HepG2 (cell line): Measurements from ENCODE around the gene FLAD1. TPM values are rescaled to one million over a fixed set of nuclear protein-coding genes. Genes with fewer than 3 reads are reported as not detected.

Experiments used
- DDIT3 ChIP-seq: sonication (generic); formaldehyde crosslinking; IDR thresholded peaks from 2 replicates; pipeline ENCODE4 v1.4.0; 2020; ENCODE audit warnings: mild to moderate bottlenecking, missing genetic modification reagents
- GRHL1 ChIP-seq: sonication (generic); formaldehyde crosslinking; conservative IDR thresholded peaks from 2 replicates; pipeline ENCODE4 v1.8.0; 2022; ENCODE audit warnings: missing genetic modification reagents
- ISX ChIP-seq: sonication (generic); formaldehyde crosslinking; conservative IDR thresholded peaks from 2 replicates; pipeline ENCODE4 v1.5.0; 2020; ENCODE audit warnings: missing genetic modification reagents
- JUND ChIP-seq: sonication (generic); formaldehyde crosslinking; IDR thresholded peaks from 2 replicates; pipeline ENCODE4 v1.8.0; 2022; ENCODE audit warnings: mild to moderate bottlenecking, missing genetic modification reagents
- NR2F6 ChIP-seq, 2 experiments: IDR thresholded peaks; 2 replicates each; pipeline ENCODE4 v1.6.1; 2016; ENCODE audit warnings: antibody characterized with exemption in 1 of 2, mild to moderate bottlenecking in 1 of 2
- ONECUT2 ChIP-seq: sonication (generic); formaldehyde crosslinking; IDR thresholded peaks from 2 replicates; pipeline ENCODE4 v1.4.0; 2020; ENCODE audit warnings: missing genetic modification reagents
- PITX1 ChIP-seq: sonication (generic); formaldehyde crosslinking; IDR thresholded peaks from 2 replicates; pipeline ENCODE4 v1.5.1; 2020; ENCODE audit warnings: mild to moderate bottlenecking, missing genetic modification reagents
- SMAD9 ChIP-seq: sonication (generic); formaldehyde crosslinking; IDR thresholded peaks from 2 replicates; pipeline ENCODE4 v1.5.1; 2020; ENCODE audit warnings: mild to moderate bottlenecking, missing genetic modification reagents
- TEAD3 ChIP-seq: optimal IDR thresholded peaks from 2 replicates; pipeline ENCODE3; 2016; ENCODE audit warnings: borderline replicate concordance
- TRIM24 ChIP-seq: sonication (generic); formaldehyde crosslinking; IDR thresholded peaks from 2 replicates; pipeline ENCODE4 v1.8.0; 2022; ENCODE audit warnings: mild to moderate bottlenecking, missing genetic modification reagents
- ZKSCAN1 ChIP-seq: fragments of 150-350 bp; IDR thresholded peaks from 2 replicates; pipeline ENCODE4 v1.6.1; 2014; ENCODE audit warnings: low read length
- ZNF292 ChIP-seq: sonication (generic); formaldehyde crosslinking; IDR thresholded peaks from 2 replicates; pipeline ENCODE4 v1.8.1; 2022; ENCODE audit warnings: mild to moderate bottlenecking, low read depth, missing genetic modification reagents, borderline replicate concordance
- ZNF44 ChIP-seq: sonication (generic); formaldehyde crosslinking; IDR thresholded peaks from 2 replicates; pipeline ENCODE4 v1.5.1; 2020; ENCODE audit warnings: mild to moderate bottlenecking, missing genetic modification reagents
- ZNF441 ChIP-seq: sonication (generic); formaldehyde crosslinking; IDR thresholded peaks from 2 replicates; pipeline ENCODE4 v1.7.0; 2021; ENCODE audit warnings: missing genetic modification reagents, borderline replicate concordance
- ZNF746 ChIP-seq: sonication (generic); formaldehyde crosslinking; IDR thresholded peaks from 2 replicates; pipeline ENCODE4 v1.8.0; 2022; ENCODE audit warnings: mild to moderate bottlenecking, missing genetic modification reagents
- ZNF75D ChIP-seq: sonication (generic); formaldehyde crosslinking; IDR thresholded peaks from 2 replicates; pipeline ENCODE4 v1.8.1; 2023; ENCODE audit warnings: missing genetic modification reagents, mild to moderate bottlenecking, borderline replicate concordance
- ZNF768 ChIP-seq: sonication (generic); formaldehyde crosslinking; IDR thresholded peaks from 2 replicates; pipeline ENCODE4 v1.4.0; 2020; ENCODE audit warnings: missing genetic modification reagents
- ZNF772 ChIP-seq: sonication (generic); formaldehyde crosslinking; IDR thresholded peaks from 2 replicates; pipeline ENCODE4 v1.5.0; 2020; ENCODE audit warnings: mild to moderate bottlenecking, missing genetic modification reagents
- ZNF841 ChIP-seq: sonication (generic); formaldehyde crosslinking; IDR thresholded peaks from 2 replicates; pipeline ENCODE4 v1.8.1; 2023; ENCODE audit warnings: missing genetic modification reagents, borderline replicate concordance
- polyA plus RNA-seq, 8 experiments: library from polyadenylated mRNA; depleted of rRNA in 3 of 8; stranded (reverse) in 7 of 8; unstranded in 1 of 8; fragments of >200 nt; fragmentation: Illumina TruSeq in 4 of 8; extraction: Trizol in 4 of 8; gene quantifications; 2 replicates each; pipeline versions ENCODE4 v1.2.1 to v1.2.3, GENCODE V29; 2011 to 2016; ENCODE audit warnings: low read depth in 4 of 8, missing spikeins in 1 of 8, mixed read lengths in 1 of 8; ENCODE audit not compliant: insufficient read depth in 1 of 8
- total RNA-seq, 5 experiments: library from RNA; depleted of rRNA; stranded (reverse); fragments of >200 nt; fragmentation: Illumina TruSeq; extraction: Trizol; gene quantifications; 2 replicates each; pipeline ENCODE4 v1.2.3, GENCODE V29; 2016; ENCODE audit warnings: low read depth in 1 of 5
- TF ChIP-seq, protein P1 (sequence below), 2 experiments: sonication (generic) in 1 of 2; formaldehyde crosslinking in 1 of 2; IDR thresholded peaks; 2 replicates each; pipeline versions ENCODE4 v1.4.0 to v1.6.1; 2018 to 2020; ENCODE audit warnings: missing genetic modification reagents in 2 of 2, borderline replicate concordance in 1 of 2, low read depth in 1 of 2, mild to moderate bottlenecking in 1 of 2, missing biosample characterization in 1 of 2
- TF ChIP-seq, protein P2 (sequence below): IDR thresholded peaks from 2 replicates; pipeline ENCODE4 v1.6.1; 2016; ENCODE audit warnings: missing biosample characterization, missing genetic modification reagents, low read depth
- TF ChIP-seq, protein P3 (sequence below): sonication (generic); formaldehyde crosslinking; IDR thresholded peaks from 2 replicates; pipeline ENCODE4 v1.4.0; 2020; ENCODE audit warnings: mild to moderate bottlenecking, missing genetic modification reagents
- TF ChIP-seq, protein P4 (sequence below): sonication (generic); formaldehyde crosslinking; conservative IDR thresholded peaks from 2 replicates; pipeline ENCODE4 v1.8.0; 2022; ENCODE audit warnings: low read depth, missing genetic modification reagents

The FLAD1 gene
- total and polyA plus RNA-seq, 2 of the 13 experiments (the other 11 are each of a cell fraction or from before 2014, with no cell fraction given), result 25.9 to 32.8 TPM

DNA sequence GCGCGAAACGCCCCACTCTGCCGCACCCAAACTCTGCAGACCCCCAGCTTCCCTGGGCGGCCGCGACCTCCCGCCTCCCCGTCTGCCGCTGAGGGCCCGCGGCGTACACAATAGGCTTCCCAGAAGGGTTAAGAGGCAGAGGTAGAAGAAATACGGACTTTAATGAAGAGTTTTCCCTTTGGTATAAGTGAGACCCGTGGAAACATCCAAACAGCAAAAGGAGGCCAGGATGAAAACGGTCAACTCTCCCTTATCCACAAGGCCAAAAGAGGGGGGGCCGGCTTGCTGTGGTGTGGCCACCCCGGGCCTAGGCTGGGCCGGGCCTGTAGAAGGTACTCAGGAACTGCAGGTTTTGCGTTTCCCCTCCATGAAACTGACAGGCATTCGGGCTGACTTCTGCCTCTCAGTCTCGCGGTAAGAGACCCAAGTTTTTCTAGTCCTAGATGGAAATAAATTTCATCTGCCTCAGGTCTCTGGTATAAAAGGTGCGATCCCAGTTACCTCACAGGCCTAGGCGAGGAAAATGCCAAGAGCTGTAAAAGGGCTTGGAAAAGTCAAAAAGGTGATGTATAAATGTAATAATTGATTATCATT is 20.9 kb upstream of the FLAD1 start (continued):
- TF ChIP-seq, protein P1, sequence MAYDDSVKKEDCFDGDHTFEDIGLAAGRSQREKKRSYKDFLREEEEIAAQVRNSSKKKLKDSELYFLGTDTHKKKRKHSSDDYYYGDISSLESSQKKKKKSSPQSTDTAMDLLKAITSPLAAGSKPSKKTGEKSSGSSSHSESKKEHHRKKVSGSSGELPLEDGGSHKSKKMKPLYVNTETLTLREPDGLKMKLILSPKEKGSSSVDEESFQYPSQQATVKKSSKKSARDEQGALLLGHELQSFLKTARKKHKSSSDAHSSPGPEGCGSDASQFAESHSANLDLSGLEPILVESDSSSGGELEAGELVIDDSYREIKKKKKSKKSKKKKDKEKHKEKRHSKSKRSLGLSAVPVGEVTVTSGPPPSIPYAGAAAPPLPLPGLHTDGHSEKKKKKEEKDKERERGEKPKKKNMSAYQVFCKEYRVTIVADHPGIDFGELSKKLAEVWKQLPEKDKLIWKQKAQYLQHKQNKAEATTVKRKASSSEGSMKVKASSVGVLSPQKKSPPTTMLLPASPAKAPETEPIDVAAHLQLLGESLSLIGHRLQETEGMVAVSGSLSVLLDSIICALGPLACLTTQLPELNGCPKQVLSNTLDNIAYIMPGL (CRISPR knock-in tag; IDR thresholded peaks at IDR 0.05; ENCODE audit: borderline replicate concordance in 1 of 2, low read depth in 1 of 2), result no peak
- TF ChIP-seq SMAD9 (CRISPR knock-in tag) (no peak), GRHL1 (CRISPR knock-in tag) (no peak), ZNF768 (CRISPR knock-in tag) (no peak), DDIT3 (CRISPR knock-in tag) (no peak), ZKSCAN1 (no peak), PITX1 (no peak), ZNF772 (no peak), JUND (no peak), ZNF44 (CRISPR knock-in tag) (no peak), ZNF746 (CRISPR knock-in tag) (no peak), ZNF441 (CRISPR knock-in tag) (0 out of 2 replicates have a peak, but pooled peaks have one; percentile 0), NR2F6 (IDR thresholded peaks at IDR 0.05) (no peak), NR2F6 (CRISPR knock-in tag; IDR thresholded peaks at IDR 0.05) (no peak), ZNF292 (CRISPR knock-in tag) (no peak), TEAD3 (CRISPR knock-in tag) (peak; percentile 15), ZNF75D (CRISPR knock-in tag) (no peak), ONECUT2 (CRISPR knock-in tag) (no peak), ISX (no peak), TRIM24 (no peak), ZNF841 (CRISPR knock-in tag) (0 out of 2 replicates have a peak, but pooled peaks have one; percentile 21)
- TF ChIP-seq, protein P2, sequence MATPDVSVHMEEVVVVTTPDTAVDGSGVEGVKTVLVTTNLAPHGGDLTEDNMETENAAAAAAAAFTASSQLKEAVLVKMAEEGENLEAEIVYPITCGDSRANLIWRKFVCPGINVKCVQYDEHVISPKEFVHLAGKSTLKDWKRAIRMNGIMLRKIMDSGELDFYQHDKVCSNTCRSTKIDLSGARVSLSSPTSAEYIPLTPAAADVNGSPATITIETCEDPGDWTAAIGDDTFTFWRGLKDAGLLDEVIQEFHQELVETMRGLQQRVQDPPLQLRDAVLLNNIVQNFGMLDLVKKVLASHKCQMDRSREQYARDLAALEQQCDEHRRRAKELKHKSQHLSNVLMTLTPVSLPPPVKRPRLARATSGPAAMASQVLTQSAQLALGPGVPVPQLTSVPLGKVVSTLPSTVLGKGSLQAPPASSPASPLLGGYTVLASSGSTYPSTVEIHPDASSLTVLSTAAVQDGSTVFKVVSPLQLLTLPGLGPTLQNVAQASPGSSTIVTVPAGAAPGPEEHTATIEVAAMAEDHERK (CRISPR knock-in tag), result no peak
- TF ChIP-seq, protein P3, sequence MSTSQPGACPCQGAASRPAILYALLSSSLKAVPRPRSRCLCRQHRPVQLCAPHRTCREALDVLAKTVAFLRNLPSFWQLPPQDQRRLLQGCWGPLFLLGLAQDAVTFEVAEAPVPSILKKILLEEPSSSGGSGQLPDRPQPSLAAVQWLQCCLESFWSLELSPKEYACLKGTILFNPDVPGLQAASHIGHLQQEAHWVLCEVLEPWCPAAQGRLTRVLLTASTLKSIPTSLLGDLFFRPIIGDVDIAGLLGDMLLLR (CRISPR knock-in tag), result no peak
- TF ChIP-seq, protein P4, sequence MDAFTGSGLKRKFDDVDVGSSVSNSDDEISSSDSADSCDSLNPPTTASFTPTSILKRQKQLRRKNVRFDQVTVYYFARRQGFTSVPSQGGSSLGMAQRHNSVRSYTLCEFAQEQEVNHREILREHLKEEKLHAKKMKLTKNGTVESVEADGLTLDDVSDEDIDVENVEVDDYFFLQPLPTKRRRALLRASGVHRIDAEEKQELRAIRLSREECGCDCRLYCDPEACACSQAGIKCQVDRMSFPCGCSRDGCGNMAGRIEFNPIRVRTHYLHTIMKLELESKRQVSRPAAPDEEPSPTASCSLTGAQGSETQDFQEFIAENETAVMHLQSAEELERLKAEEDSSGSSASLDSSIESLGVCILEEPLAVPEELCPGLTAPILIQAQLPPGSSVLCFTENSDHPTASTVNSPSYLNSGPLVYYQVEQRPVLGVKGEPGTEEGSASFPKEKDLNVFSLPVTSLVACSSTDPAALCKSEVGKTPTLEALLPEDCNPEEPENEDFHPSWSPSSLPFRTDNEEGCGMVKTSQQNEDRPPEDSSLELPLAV, result no peak
